Right ventricle myocardium inferior (tissue), 1 donor: ENCODE data around the gene TBX4. TPM values are rescaled to one million over a fixed set of nuclear protein-coding genes. Genes with fewer than 3 reads are reported as not detected.
"Not testable (repeated sequence)": the region's sequence is repeated elsewhere in the genome, so short reads cannot be mapped to it uniquely, and the experiment has no call there.

Experiments used
- ATAC-seq: fragments of 200-7000 bp; cut with Tn5 transposase; one replicate; pipeline ENCODE4 v1.9.1; 2020; ENCODE audit warnings: mild to moderate bottlenecking, moderate library complexity
- DNase-seq: peaks from one replicate; pipeline ENCODE4 v3.0.0; 2021; ENCODE audit errors: missing footprints
- intact Hi-C: fragments of 100-400 bp; cut with DNase I; formaldehyde crosslinking; loops from one replicate; pipeline ENCODE4 v1.11.0; 2022
- total RNA-seq: library from RNA; stranded (reverse); fragmentation: NEBNext Ultra II Directional; extraction: Animal tissue kit (Norgen Biotek cat#: 25700); gene quantifications from one replicate; pipeline ENCODE4 v1.2.1, GENCODE V29; 2021
- donor health status: DM: no; HTN: yes; CAD: no; lungs with severe emphysema.

Gene TBX4
- total RNA-seq, 1 donor from 2014 or later = not detected

- no peak for ATAC-seq
- intact Hi-C loops = no loop called here
- DNase-seq = no peak
Measured at GRCh38 chr17:61487161-61487988, 35.2 kb downstream of the TBX4 start.

GRCh38 chr17:61487989-61488595, 35.9 kb downstream of the TBX4 start:
- ATAC-seq = no peak
- intact Hi-C loops = no loop called here

GRCh38 chr17:61488878-61489718, 36.9 kb downstream of the TBX4 start:
- DNase-seq (no peak), ATAC-seq (no peak)
- intact Hi-C loops = no loop called here

More at GRCh38 chr17:61487989-61488595, 35.9 kb downstream of the TBX4 start:
- DNase-seq = no peak

GRCh38 chr17:61489719-61490490, 37.7 kb downstream of the TBX4 start:
- ATAC-seq (no peak), DNase-seq (no peak)
- intact Hi-C loops = no loop called here

GRCh38 chr17:61490540-61490975, 38.3 kb downstream of the TBX4 start:
- no peak for ATAC-seq
- intact Hi-C loops = no loop called here
- no peak for DNase-seq

GRCh38 chr17:61491981-61492380, 39.8 kb downstream of the TBX4 start:
- ATAC-seq (no peak), DNase-seq (no peak)
- intact Hi-C loops = no loop called here

- ATAC-seq (no peak), DNase-seq (no peak)
- intact Hi-C loops = no loop called here
Measured at GRCh38 chr17:61492759-61493526, 40.7 kb downstream of the TBX4 start.

GRCh38 chr17:61493830-61494324, 41.7 kb downstream of the TBX4 start:
- intact Hi-C loops, DNase-seq, ATAC-seq: not testable (repeated sequence)

- DNase-seq = no peak
- ATAC-seq = no peak
- intact Hi-C loops = no loop called here
Measured at GRCh38 chr17:61494325-61495160, 42.3 kb downstream of the TBX4 start.

- intact Hi-C loops = no loop called here
- ATAC-seq = no peak
- DNase-seq = no peak
Measured at GRCh38 chr17:61495161-61495857, 43.1 kb downstream of the TBX4 start.

GRCh38 chr17:61496174-61496956, 44.1 kb downstream of the TBX4 start:
- intact Hi-C loops = no loop called here
- ATAC-seq (no peak), DNase-seq (no peak)

- intact Hi-C loops = no loop called here
- DNase-seq (no peak), ATAC-seq (no peak)
Measured at GRCh38 chr17:61496957-61497653, 44.9 kb downstream of the TBX4 start.

- intact Hi-C loops = no loop called here
- DNase-seq (no peak), ATAC-seq (no peak)
Measured at GRCh38 chr17:61498042-61498994, 46.1 kb downstream of the TBX4 start.

- ATAC-seq (no peak), DNase-seq (no peak)
- intact Hi-C loops = no loop called here
Measured at GRCh38 chr17:61499632-61500031, 47.4 kb downstream of the TBX4 start.
